ENCODE measurements around the gene SMIM23.

DNA sequence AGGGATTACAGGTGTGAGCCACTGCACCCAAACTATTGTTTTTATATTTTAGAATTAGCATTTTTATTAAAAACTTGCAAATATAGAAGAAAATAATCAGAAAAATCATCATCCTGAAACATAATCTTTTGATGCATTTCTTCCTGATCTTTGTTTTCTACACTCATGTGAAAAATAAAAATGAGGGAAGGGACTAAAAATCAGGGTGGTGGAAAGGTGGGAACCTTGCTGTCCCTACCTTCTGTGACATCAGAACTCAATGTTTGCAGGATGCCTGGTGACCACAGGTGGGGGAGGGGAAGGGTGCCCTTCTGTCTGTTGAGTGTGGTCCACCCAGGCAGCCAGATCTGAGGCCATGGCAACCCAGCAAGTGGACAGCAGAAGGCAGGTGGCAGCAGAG lies at the start of gene SMIM23:
- TF ChIP-seq BHLHE40 (IDR thresholded peaks at IDR 0.05; ENCODE audit: low read depth, low read length) (no peak), RFX5 (IDR thresholded peaks at IDR 0.05; ENCODE audit: low read depth, low read length) (no peak), CEBPB (IDR thresholded peaks at IDR 0.05; ENCODE audit: low read depth, low read length) (no peak), POLR2A (IDR thresholded peaks at IDR 0.05; ENCODE audit: low read depth, low read length) (no peak), SMC3 (IDR thresholded peaks at IDR 0.05; ENCODE audit: low read depth, low read length) (no peak)
- TF ChIP-seq, protein P1, sequence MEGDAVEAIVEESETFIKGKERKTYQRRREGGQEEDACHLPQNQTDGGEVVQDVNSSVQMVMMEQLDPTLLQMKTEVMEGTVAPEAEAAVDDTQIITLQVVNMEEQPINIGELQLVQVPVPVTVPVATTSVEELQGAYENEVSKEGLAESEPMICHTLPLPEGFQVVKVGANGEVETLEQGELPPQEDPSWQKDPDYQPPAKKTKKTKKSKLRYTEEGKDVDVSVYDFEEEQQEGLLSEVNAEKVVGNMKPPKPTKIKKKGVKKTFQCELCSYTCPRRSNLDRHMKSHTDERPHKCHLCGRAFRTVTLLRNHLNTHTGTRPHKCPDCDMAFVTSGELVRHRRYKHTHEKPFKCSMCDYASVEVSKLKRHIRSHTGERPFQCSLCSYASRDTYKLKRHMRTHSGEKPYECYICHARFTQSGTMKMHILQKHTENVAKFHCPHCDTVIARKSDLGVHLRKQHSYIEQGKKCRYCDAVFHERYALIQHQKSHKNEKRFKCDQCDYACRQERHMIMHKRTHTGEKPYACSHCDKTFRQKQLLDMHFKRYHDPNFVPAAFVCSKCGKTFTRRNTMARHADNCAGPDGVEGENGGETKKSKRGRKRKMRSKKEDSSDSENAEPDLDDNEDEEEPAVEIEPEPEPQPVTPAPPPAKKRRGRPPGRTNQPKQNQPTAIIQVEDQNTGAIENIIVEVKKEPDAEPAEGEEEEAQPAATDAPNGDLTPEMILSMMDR (conservative IDR thresholded peaks at IDR 0.05; ENCODE audit: low read depth, low read length): no peak
